Measurements from ENCODE around the gene HCCS.

GRCh38 chrX:11103751-11104150, 7.4 kb upstream of the HCCS start:
- TF ChIP-seq YY1 (IDR thresholded peaks at IDR 0.05; ENCODE audit: insufficient read depth, insufficient read length) (no peak), SUZ12 (IDR thresholded peaks at IDR 0.05; ENCODE audit: extremely low read depth, insufficient read depth, insufficient read length) (no peak), ZNF274 (IDR thresholded peaks at IDR 0.05; ENCODE audit: low read depth, low read length) (no peak)

All from NT2/D1 (cell line).